ENCODE measurements around the gene ADORA1.

DNA sequence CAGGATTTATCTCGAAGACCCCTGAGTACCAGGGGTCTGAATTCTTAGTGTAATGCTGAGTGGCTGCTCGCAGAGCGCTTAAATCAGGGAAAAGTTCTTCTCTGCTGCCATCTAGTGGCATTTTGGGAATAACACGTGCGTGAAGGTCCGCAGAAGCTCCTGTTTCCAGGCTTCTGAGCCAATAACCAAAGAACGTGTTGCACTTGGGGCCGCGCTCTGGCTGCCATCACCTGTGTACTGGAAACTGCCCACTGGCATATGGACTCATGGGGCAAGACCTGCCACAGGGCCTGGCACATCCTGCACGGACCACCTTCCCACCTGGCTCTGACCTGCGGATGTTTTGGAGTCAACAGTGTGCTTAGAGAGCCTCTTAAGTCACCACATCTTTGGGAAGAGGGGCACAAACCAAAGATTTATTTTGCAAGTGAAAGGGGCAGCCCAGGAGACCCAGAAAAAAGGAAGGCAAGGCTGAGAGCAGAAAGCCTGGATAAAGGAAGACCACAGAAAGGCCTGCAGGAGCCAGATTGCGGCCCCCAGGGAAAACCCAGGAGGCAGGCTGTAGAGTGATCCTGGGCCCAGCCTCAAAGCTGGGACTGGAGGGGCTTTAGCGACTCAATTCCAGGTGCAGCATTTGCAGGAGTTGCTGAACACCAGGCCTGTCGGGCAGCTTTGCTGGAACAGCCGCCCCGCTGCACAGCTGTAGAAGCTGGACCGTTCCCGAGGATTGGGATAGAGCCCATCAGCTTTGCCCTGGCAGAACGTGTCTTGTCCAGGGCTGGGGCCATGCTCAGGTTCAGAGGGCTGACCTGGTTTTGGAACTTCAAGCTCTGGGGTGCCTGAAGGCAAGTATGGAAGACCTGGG, 89.0 kb downstream of the ADORA1 start:
- TF ChIP-seq, protein P1, sequence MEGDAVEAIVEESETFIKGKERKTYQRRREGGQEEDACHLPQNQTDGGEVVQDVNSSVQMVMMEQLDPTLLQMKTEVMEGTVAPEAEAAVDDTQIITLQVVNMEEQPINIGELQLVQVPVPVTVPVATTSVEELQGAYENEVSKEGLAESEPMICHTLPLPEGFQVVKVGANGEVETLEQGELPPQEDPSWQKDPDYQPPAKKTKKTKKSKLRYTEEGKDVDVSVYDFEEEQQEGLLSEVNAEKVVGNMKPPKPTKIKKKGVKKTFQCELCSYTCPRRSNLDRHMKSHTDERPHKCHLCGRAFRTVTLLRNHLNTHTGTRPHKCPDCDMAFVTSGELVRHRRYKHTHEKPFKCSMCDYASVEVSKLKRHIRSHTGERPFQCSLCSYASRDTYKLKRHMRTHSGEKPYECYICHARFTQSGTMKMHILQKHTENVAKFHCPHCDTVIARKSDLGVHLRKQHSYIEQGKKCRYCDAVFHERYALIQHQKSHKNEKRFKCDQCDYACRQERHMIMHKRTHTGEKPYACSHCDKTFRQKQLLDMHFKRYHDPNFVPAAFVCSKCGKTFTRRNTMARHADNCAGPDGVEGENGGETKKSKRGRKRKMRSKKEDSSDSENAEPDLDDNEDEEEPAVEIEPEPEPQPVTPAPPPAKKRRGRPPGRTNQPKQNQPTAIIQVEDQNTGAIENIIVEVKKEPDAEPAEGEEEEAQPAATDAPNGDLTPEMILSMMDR (IDR thresholded peaks at IDR 0.05): peak; percentile 49 to 79 (median 69)
- TF ChIP-seq POLR2A (IDR thresholded peaks at IDR 0.05): no peak

All from Peyer's patch (tissue), 4 donors.